Activated CD4-positive, CD25-positive, alpha-beta regulatory T cell treated with anti-CD3 and anti-CD28 coated beads, Interleukin-2, amount 50 U/mL, for 72 hours (primary cell): ENCODE results near the gene LYPD6B.

ENCODE experiments used
- DNase-seq: peaks from one replicate; pipeline ENCODE4 v3.0.0; 2021

Gene LYPD6B

GRCh38 chr2:149080971-149081370, 42.5 kb downstream of the LYPD6B start:
- no peak for DNase-seq

GRCh38 chr2:149082079-149082478, 43.6 kb downstream of the LYPD6B start:
- DNase-seq: no peak

GRCh38 chr2:149082735-149083134, 44.2 kb downstream of the LYPD6B start:
- DNase-seq: no peak

- DNase-seq: no peak
Measured at GRCh38 chr2:149084924-149085795, 46.7 kb downstream of the LYPD6B start.

- DNase-seq: no peak
Measured at GRCh38 chr2:149087751-149088150, 49.3 kb downstream of the LYPD6B start.

GRCh38 chr2:149089068-149089467, 50.6 kb downstream of the LYPD6B start:
- DNase-seq: no peak

- no peak for DNase-seq
Measured at GRCh38 chr2:149090706-149091105, 52.2 kb downstream of the LYPD6B start.

GRCh38 chr2:149093579-149093978, 55.1 kb downstream of the LYPD6B start:
- no peak for DNase-seq

GRCh38 chr2:149094217-149095015, 55.9 kb downstream of the LYPD6B start:
- DNase-seq: no peak

- DNase-seq: no peak
Measured at GRCh38 chr2:149098701-149099100, 60.2 kb downstream of the LYPD6B start.

GRCh38 chr2:149099298-149099697, 60.8 kb downstream of the LYPD6B start:
- no peak for DNase-seq

- DNase-seq: no peak
Measured at GRCh38 chr2:149100739-149101699, 62.5 kb downstream of the LYPD6B start.

- no peak for DNase-seq
Measured at GRCh38 chr2:149101818-149102217, 63.3 kb downstream of the LYPD6B start.

- DNase-seq: no peak
Measured at GRCh38 chr2:149103081-149103620, 64.7 kb downstream of the LYPD6B start.

- no peak for DNase-seq
Measured at GRCh38 chr2:149104221-149104620, 65.7 kb downstream of the LYPD6B start.

GRCh38 chr2:149112068-149112467, 73.6 kb downstream of the LYPD6B start:
- DNase-seq: no peak

GRCh38 chr2:149112713-149113112, 74.2 kb downstream of the LYPD6B start:
- no peak for DNase-seq

- DNase-seq: no peak
Measured at GRCh38 chr2:149115781-149116180, 77.3 kb downstream of the LYPD6B start.

GRCh38 chr2:149119368-149119767, 80.9 kb downstream of the LYPD6B start:
- DNase-seq: no peak

GRCh38 chr2:149122516-149122915, 84.0 kb downstream of the LYPD6B start:
- no peak for DNase-seq

- DNase-seq: no peak
Measured at GRCh38 chr2:149125031-149125725, 86.7 kb downstream of the LYPD6B start.

GRCh38 chr2:149129433-149129832, 90.9 kb downstream of the LYPD6B start:
- DNase-seq: no peak
